ENCODE data around the gene B4GALT7.

The B4GALT7 gene

GRCh38 chr5:177607452-177608192 is 7.7 kb downstream of the B4GALT7 start:
- H3K4me3 ChIP-seq (ENCODE audit: low read depth, low read length): no peak overlapping the region
- peak; percentile 88 for TF ChIP-seq CTCF (IDR thresholded peaks at IDR 0.05; ENCODE audit: low read depth, low read length)
- TF ChIP-seq POLR2A (IDR thresholded peaks at IDR 0.05; ENCODE audit: extremely low read depth, insufficient read length): no peak
- 0 out of 2 replicates have a peak, but pooled peaks have one; percentile 19 for TF ChIP-seq MYC (IDR thresholded peaks at IDR 0.05; ENCODE audit: low read depth, low read length)
- TF ChIP-seq MAX (IDR thresholded peaks at IDR 0.05; ENCODE audit: low read depth, low read length): peak; percentile 37; the same call in 1 of the 2 replicates
- DNase-seq (ENCODE audit: low read depth): peak; percentile 79

- no peak overlapping the region for H3K4me3 ChIP-seq (ENCODE audit: low read depth, low read length)
- TF ChIP-seq MYC (IDR thresholded peaks at IDR 0.05; ENCODE audit: low read depth, low read length) (no peak), CTCF (IDR thresholded peaks at IDR 0.05; ENCODE audit: low read depth, low read length) (no peak), MAX (IDR thresholded peaks at IDR 0.05; ENCODE audit: low read depth, low read length) (no peak), POLR2A (IDR thresholded peaks at IDR 0.05; ENCODE audit: extremely low read depth, insufficient read length) (no peak)
- DNase-seq (ENCODE audit: low read depth): no peak
Measured at GRCh38 chr5:177608243-177609075, 8.5 kb downstream of the B4GALT7 start.

- H3K4me3 ChIP-seq (ENCODE audit: low read depth, low read length): no peak overlapping the region
- no peak for TF ChIP-seq MAX (IDR thresholded peaks at IDR 0.05; ENCODE audit: low read depth, low read length)
- TF ChIP-seq MYC (IDR thresholded peaks at IDR 0.05; ENCODE audit: low read depth, low read length): no peak
- no peak for TF ChIP-seq POLR2A (IDR thresholded peaks at IDR 0.05; ENCODE audit: extremely low read depth, insufficient read length)
- TF ChIP-seq CTCF (IDR thresholded peaks at IDR 0.05; ENCODE audit: low read depth, low read length): no peak
- DNase-seq (ENCODE audit: low read depth): no peak
Measured at GRCh38 chr5:177609076-177610059, 9.4 kb downstream of the B4GALT7 start.

- H3K4me3 ChIP-seq (ENCODE audit: low read depth, low read length): no peak overlapping the region
- no peak for DNase-seq (ENCODE audit: low read depth)
- no peak for TF ChIP-seq MAX (IDR thresholded peaks at IDR 0.05; ENCODE audit: low read depth, low read length)
- TF ChIP-seq CTCF (IDR thresholded peaks at IDR 0.05; ENCODE audit: low read depth, low read length): no peak
- TF ChIP-seq POLR2A (IDR thresholded peaks at IDR 0.05; ENCODE audit: extremely low read depth, insufficient read length): no peak
- TF ChIP-seq MYC (IDR thresholded peaks at IDR 0.05; ENCODE audit: low read depth, low read length): no peak
Measured at GRCh38 chr5:177610131-177610769, 10.3 kb downstream of the B4GALT7 start.

Data from NB4 (cell line).